Activated naive CD4-positive, alpha-beta T cell treated with anti-CD3 and anti-CD28 coated beads, Interleukin-2, amount 50 U/mL, for 16 hours (primary cell): Measurements from ENCODE around the gene ORC1.
"Not testable (repeated sequence)": the region's sequence is repeated elsewhere in the genome, so short reads cannot be mapped to it uniquely, and the experiment has no call there.

ENCODE experiments used
- DNase-seq: peaks from one replicate; pipeline ENCODE4 v3.0.0-alpha.2; 2020

The ORC1 gene

DNA sequence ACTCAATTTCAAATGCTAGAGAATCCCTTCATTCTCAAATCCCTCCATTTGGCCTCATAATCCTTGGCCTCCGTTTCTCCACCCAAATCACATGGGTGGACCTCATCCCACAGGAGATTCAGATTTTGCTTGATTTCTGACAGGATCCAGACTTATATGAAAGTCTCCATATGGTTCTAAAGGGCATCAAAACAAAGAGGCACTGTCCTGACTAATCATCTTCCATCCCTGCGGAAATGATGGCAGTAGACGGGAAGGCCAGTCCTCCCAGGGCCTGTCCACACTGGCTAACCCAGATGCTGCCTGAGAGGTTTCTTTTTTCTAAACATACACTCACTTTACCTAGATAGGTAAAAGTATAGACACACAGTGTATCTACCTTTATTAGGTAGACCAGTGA, 18.8 kb downstream of the ORC1 start:
- no peak for DNase-seq

DNA sequence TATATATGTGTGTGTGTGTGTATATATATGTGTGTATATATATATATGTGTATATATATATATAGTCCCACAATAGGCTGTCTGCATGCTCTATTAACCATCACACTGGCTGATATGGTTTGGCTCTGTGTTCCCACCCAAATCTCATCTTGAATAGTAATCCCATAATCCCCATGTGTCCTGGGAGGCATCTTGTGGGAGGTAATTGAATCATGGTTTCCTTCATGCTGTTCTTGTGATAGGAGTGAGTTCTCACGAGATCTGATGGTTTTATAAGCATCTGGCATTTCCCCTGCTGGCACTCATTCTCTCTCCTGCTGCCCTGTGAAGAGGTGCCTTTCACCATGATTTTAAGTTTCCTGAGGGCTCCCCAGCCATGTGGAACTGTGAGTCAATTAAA, 34.4 kb downstream of the ORC1 start:
- DNase-seq = not testable (repeated sequence)

DNA sequence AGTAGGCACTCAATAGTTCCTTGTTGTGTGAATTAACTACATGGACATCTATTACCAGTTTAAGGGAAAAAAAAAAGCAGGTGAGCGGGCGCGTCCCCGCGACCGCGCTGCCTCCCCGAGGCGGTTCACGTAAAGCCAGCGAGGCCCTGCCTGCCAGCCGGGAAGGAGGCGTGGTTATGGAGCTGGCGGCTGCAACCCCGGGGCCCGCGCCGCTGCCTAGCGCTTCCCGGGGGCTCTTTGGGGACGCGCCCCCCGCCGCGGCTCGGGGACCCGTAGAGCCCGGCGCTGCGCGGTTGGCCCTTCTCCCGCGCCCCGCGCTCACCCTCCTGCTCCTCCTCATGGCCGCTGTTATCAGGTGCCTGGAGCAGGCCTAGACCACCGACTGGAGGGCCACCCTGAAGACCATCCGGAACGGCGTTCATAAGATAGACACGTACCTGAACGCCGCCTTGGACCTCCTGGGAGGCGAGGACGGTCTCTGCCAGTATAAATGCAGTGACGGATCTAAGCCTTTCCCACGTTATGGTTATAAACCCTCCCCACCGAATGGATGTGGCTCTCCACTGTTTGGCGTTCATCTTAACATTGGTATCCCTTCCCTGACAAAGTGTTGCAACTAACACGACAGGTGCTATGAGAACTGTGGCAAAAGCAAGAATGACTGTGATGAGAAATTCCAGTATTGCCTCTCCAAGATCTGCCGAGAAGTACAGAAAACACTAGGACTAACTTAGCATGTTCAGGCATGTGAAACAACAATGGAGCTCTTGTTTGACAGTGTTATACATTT, 35.6 kb downstream of the ORC1 start:
- peak; percentile 71 for DNase-seq

DNA sequence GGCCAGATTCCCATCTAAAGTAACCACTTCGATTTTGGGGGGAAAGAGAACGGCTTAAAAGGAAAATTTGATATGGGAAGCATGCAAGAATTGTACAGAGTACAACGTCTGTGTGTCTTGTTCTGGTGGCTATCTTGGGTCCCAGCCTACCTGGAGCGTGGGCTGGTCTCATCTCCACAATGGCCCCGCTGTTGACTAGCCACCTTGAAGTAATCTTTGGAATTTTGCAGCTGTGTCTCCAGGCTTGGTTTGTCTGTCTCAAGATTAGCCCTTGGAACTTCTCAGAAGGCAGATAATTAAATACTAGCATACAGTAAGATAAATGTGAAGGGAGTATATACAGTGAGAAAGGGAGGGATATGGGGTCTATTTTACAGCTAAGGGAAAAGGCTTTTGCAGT, 37.0 kb downstream of the ORC1 start:
- DNase-seq = no peak

DNA sequence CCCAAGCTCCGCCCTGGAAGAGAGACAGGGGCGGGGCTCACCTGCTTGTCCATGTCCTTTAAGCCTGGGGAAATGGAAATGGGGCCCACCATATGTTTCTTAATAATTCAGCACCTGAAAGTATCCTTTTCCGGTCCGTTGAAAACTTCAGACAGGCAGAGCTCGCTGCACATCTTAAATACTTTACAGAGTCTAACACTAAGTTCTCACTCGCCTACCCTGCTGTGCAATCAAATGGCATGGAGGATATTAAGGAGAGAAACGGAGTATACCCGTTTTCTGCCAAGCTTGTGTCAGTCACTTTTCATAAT, 37.8 kb downstream of the ORC1 start:
- no peak for DNase-seq

DNA sequence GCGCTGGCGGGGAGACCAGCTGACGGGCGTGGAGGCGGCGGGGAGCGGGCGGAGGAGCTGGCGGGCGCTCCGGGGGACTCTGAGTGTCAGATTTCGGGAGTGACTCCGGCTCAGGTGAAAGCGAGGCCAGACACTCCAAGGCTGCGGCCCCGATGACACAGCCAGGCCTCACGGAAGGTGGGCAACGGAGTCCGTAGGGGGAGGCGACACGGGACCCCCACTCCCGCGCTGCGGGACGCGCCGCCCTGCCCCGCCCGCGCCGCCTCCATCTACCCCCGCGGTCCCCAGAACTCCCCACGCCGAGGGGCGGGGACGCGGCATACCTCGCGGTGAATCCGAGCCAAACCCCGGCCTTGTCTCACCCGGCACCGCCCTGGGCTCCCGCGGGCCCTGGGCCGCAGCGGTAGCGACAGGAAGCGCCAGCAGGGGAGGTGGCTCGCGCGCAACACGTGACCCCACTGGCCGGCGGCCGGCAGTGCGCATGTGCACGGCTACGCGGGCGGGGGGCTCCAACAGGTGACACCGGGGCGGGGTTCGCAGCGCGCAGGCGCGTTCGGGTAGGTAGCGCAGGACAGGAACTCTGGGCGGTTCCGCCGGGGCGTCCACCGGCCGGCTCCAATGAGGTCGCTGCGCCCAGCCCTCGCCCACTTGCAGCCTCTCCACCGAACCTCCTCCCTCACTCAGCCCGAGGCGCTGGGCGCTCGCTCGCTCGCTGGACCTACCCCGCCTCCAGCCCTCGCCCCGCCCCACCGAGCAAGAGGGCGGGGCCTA, 38.3 kb downstream of the ORC1 start, which contains the start of gene CC2D1B:
Gene CC2D1B, minus strand, starts transcription at position 460 of the 771 bp plus-strand sequence. CDS start 1,585 bp downstream, outside the sequence.
- peak; percentile 99 for DNase-seq

DNA sequence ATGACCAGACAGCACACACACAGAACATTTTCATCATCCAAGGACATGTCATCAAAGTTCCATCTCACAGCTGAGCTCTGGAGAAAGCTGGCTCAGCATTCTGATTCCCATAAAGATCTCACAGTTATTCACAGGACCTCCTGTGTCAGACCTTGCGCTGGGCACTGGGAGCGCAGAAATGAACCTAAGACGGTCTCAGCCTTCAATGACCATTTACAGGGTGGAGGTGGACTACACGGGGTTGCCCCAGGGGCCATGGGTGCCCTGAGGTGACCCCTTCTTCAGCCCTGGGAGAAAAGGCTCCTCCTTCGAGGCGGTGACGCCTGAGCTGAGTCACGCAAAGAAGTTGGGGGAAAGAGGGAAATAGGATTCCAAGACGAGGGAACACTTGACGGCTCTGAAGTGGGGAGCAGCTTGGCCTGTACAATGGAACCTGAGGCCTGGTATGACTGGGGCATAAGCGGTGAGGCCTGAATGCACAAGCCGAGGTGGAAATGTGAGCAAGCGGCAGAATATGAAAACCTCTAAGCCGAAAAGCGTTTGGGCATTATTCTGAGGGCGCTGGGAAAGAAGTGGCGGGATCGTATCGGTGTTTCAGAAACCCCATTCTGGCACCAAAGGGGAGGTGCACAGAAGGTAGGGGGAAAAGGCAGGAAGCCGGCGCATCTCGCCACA, 39.0 kb downstream of the ORC1 start:
- DNase-seq = no peak

DNA sequence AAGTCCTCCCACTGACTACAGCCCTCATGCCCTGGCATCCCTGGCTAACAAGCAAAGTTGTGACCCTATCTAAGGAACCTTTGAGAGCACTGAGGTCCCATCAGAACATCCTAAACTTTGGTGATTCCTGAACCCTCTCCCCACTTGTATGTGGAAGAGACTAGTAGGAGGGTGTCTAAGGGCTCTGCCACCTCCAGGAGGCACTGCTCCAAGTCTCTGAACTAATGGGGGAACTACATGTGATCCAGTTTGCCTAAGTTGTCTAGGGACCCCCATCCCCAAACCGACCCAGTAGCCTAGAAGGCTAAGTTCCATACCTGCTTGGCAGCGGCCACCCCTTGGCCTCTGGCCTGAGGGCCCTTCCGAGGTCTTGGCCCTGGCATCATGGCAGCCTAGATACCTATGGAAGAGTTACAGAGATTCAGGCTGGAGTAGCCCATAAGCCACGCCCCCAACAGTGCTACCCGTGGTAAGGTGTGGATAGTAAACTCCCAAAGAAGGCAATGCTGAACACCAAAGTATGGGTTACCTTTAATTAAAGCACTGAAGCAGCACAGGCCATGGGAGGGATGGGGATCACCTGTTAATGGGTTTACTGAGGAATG, 39.9 kb downstream of the ORC1 start:
- no peak for DNase-seq

DNA sequence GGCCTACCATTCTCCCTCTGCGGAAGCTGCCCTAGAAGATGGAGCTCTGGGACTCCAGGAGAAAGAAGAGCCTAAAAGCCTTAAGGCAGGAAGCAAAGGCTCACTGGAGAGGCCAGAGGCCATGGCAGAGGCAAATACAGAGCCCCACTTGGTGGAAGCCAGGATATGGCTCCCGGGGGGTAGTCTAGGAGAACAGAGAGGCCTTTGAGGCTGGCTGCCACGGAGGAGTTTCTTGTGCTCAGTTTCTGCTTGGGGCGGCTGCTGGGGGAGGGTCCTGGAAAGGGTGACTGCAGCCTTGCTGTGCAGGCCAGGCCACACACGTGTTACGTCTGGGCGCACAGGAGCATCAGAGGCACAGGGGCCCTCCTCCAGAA, 43.6 kb downstream of the ORC1 start:
- no peak for DNase-seq

DNA sequence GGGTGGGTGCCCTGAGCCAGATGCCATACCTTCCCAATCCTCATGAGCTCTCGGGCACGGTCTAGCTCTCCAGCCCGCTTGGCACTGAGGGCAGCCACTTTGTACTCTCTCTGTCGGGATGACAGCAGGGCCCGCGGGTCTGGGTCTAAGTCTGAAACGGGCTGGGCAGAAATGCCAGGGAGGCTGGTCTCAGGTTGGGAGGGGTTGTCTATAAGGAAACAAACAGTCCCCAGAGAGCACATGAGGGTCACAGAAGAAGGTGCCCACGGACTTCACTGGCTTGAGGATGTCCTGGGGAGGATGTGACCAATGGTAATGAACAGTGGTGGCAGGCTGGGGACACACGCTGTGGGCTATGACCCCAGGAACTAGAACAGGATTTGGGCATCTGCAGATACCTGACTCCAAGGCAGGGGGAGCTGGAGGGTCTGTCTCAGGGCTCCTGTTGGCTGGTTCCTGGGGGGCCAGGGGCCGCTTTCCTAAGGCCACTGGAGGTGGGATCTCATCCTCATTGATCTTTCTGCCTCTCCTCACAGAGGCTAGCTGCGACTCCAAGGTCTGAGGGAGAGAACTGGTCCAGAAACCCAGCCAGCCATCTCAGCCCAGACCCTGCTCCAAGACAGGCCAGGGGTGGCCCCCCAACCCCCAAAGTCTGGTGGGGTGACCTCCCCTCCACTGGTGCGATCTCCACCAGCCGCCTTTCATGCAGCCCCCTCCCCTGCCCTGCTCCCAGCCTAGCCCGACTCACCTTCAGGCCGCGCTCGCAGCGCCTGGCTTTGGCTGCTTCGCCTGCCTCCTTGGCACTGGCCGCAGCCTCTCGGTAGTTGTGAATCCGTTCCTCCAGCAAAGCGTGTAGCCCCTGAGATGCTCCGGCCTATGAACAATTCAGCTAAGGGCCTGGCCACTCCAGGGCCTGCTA, 44.3 kb downstream of the ORC1 start:
- no peak for DNase-seq

DNA sequence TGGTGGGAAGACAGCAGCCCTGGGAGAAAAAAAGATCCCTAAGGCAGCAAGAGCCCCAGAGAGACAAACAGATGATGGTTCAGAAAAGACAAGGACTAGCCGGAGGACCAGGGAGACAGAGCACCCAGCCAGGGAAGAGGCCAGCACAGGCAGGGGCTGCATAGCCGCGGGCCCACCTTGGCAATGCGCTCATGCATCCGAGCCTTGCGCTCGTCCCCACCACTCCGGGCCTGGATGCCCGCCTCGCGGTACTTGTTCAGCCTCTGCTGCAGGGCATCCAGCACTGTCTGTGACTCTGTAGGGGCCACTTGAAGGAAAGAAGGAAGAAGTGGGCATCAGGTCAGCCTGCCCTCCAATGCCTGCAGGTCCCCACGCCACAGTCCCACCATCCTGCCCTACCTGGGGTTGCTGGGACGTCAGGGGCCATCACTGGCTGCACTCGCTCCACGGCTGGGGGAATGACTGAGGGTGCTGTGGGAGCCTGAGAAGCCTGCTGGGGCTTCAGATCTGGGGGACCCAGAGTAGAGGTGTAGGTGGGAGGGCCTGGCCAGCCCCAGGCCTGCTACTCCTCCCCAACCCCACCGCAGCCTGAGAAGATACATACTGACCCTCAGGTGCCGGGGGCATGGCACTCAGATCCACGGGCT, 45.2 kb downstream of the ORC1 start:
- DNase-seq = no peak

DNA sequence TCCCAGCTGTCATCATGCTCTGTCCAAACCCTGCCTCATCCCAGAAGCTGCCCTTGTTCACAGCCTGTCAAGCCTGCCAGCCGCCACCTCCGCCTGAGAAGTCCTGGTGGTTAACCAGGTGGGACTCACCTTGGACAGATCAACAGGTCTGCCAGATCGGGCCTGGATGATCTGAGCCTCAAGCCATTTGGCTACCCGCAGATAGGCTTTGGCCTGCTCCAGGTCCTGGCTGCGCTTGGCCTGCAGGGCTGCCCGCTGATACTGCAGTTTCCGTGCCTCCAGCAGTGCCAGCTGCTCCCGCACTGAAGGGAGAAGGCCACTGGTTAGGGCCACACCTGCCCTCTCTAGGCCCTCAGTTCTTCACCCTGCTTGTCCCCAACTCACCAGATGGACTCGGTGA, 46.8 kb downstream of the ORC1 start:
- no peak for DNase-seq

DNA sequence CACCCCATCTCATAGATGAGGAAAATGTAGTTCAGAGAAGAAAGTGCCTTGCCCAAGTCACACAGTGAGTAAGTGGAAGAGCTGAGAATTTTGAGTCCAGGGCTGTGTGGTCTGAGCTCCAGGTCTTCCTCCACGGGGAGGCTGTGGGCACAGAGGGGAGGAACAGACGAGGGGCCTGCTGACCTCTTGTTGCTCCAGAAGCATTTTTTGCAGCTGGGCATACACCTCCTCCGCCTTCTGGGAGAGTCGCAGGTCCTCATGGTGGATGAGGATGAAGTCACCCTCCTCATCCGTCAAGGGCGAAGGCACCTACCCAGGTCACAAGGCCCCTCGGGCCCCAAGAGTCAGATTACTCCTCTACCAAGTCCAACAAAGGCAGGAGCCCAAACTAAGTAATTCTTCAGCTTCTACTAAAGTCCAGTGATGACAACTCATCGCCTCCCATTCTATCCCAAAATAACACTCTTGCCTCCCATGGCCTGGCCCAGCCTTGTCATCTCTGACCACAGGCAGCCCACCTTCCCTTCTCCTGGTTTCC, 47.3 kb downstream of the ORC1 start:
- no peak for DNase-seq

DNA sequence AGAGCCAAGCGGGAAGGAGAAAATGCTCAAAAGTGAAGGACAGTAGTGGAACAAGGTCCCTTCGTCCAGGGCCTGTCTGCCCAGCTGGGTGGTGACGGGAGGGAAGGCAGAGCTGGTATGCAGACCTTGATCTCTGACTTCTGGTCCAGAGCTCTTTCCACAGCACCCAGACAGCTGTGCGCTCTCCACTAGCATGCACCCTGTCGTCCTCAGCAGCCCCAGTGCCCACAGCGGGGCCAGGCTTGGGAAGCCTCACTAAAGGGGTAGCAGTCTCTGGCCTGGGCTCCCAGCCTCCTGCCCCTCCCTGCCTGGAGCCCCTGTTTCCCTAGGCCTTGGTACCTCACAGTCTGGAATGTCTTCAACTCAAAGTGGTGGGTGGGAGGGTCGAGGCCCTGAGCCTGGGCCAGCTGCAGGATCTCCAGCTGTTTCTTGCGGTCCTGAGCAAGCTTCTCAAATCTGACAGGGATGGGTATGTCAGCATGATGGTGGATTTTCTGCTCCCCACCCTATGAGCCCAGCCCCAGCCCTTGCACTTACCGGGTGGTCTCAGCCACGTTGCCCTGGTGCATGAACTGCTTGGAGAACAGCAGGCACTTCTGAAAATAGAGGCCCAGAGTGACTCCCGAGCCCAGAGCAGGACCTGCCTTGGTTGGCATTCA, 48.2 kb downstream of the ORC1 start:
- DNase-seq = no peak

DNA sequence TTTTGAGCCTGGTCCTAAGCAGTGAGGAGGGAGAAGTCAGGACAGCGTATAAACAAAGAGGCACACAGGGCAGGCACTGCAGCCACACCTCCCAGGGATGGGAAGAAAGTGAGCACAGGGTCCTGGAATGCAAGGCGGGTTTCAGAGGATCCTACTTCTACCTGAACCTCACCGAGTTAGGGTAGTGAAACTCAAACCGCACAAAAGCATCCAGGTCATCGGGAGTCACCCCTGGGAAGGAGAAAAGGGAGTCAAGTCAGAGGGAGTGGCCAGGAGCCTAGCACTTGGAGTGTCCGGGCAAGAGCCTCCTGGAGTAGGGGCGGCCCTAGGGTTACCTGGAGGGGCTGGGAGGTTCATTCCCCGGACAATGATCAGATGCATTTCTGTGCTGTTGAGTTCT, 48.8 kb downstream of the ORC1 start:
- no peak for DNase-seq

DNA sequence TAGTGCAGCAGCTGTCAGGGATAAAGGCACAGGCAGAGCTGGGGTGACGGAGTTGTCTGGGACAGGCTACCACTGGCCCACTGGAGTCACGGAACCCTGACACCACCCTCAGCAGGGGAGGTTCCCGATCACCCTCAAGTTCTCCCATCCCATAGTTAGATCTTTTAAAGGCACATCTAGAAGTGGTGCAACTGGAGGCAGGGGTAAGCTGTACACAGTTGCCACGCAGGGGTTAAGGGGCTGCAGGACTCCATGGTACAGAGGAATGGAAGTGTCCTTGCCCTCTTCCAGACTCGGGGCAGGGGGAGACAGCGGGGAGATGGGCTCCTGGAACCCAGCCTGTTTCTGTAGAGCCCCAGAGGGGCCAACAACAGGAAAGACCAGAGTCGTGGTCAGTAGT, 51.5 kb downstream of the ORC1 start:
- DNase-seq = no peak

DNA sequence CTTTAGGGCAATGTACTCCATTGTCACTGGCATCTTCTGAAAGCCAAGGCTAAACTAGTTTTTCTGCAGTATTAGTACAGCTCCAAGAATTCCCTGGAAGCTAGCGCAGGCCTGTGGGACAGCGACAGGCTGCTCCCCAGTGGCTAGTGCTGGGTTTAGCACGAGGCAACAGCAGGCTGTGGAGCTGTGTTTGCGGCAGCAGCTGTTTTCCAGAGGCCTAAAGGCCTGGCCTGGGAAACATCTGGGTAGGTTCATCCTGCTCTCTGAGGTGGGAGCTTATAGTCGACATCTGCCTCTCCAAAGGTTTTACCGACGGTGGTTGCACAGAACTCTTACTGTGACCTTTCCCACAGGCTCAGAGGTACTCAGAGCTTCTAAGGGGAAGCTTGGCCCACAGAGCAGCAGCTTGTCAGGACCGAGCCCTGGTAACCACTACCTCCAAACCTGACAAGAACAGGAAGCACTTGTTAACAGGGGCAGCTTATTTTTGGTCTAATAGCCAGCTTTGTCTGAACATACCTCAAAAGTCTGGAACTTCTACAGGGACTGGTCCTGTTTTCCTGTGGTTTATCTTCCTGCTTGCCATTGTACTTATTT, 55.4 kb downstream of the ORC1 start:
- DNase-seq = no peak

DNA sequence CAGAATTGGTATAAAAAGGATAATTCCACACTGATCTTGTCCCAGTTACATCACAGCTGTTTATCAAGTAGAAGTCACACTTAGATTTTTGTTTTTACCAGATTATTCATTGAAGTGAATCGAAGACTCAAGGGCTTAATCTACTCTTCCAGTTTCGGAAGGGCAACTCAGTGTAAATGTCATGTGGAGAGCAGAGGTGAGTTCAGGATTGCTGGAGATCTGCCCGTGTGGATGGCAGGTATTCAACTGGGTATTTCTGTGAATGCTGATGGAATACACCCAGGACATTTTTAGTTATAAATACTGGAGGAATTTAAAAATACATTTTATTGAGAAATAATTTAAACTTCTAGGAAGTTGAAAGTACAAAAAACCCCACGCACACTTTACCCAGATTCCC, 57.6 kb downstream of the ORC1 start:
- no peak for DNase-seq

DNA sequence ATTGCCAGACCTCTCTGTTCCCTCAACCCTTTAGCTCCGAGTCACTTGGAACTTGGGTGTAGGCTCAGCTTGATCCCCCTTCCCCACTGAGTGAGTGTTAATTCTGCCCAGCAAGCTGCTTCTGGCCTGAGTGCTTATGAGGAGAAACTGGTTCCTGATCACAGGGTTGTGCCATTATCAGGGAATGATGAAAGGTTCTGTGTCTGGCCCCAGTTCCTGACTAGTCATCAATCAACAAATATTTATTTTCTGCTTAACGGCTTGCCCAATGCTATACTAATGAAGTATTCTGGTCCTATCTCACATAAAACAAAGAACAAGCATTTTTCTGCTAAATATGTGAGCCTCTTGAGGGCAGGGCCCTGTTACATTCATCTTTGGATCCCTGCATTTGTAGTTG, 59.0 kb downstream of the ORC1 start:
- DNase-seq = no peak

DNA sequence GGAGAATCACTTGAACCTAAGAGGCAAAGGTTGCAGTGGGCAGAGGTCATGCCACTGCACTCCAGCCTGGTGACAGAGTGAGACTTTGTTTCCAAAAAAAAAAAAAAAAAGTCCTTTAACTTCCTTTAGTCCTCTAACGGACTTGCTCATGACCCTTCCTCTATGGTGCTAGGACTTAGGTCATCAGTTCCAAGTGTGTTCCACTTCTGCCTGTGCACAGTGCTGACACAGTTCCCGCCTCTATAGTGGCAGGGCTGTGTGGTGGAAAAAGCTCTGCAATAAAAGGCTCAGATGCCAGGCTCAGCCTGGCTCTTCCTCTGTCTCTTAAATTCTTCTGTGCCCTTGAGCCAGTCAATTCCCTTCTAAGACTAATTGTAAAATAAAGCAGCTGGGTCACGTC, 60.2 kb downstream of the ORC1 start:
- DNase-seq = no peak
